GM18507 (cell line): ENCODE data around the gene GRM7.

Experiments used
- DNase-seq: peaks from one replicate; pipeline ENCODE4 v3.0.0; 2011; ENCODE audit warnings: low read depth; ENCODE audit not compliant: insufficient read length; ENCODE audit errors: extremely low spot score
- FAIRE-seq: peaks from 2 replicates; lab custom pipeline; 2011; peaks lifted over from hg19 to GRCh38; lab: Jason Lieb, UNC

Gene GRM7

GRCh38 chr3:7367968-7368367, 507.1 kb downstream of the GRM7 start:
- DNase-seq (no peak), FAIRE-seq (no peak)

GRCh38 chr3:7368597-7368996, 507.7 kb downstream of the GRM7 start:
- DNase-seq, result no peak
- no peak for FAIRE-seq

- no peak for DNase-seq
- no peak for FAIRE-seq
Measured at GRCh38 chr3:7371693-7372572, 511.0 kb downstream of the GRM7 start.

GRCh38 chr3:7377103-7377502, 516.2 kb downstream of the GRM7 start:
- FAIRE-seq (no peak), DNase-seq (no peak)

GRCh38 chr3:7381741-7382140, 520.8 kb downstream of the GRM7 start:
- FAIRE-seq (no peak), DNase-seq (no peak)

- FAIRE-seq (no peak), DNase-seq (no peak)
Measured at GRCh38 chr3:7382293-7383010, 521.5 kb downstream of the GRM7 start.

DNA sequence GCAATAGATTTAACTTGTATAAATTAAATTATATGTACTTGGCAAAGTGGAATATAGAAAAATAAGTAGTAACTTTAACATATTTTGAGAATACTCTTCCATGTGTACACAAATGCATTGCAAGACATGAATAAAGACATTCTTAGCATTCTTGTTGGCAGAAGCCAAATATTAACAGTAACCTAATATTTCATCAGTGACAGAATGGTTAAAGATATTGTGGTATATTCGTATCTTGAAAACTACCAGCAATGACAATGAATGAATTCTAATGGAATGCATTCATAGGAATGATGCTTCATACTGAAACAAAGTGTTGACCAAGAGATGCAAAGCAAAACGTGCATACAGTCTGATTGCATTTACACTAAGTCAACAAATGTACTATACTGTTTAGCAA, 524.7 kb downstream of the GRM7 start:
- FAIRE-seq, result no peak
- no peak for DNase-seq

DNA sequence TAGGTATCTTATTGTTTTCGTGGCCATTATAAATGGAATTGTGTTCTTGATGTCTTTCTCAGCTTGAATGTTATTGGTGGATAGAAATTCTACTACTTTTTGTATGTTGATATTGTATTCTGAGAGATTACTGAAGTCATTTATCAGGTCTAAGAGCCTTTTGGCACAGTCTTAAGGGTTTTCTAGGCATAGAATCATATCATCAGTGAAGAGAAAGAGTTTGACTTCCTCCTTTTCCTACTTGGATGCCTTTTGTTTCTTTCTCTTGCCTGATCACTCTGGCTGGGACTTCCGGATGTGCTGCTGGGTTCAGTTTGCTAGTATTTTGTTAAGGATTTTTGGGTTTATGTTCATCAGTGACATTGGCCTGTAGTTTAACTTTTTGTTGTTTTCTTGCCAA, 527.1 kb downstream of the GRM7 start:
- no peak for FAIRE-seq
- no peak for DNase-seq

GRCh38 chr3:7392206-7392605, 531.3 kb downstream of the GRM7 start:
- FAIRE-seq (no peak), DNase-seq (no peak)

DNA sequence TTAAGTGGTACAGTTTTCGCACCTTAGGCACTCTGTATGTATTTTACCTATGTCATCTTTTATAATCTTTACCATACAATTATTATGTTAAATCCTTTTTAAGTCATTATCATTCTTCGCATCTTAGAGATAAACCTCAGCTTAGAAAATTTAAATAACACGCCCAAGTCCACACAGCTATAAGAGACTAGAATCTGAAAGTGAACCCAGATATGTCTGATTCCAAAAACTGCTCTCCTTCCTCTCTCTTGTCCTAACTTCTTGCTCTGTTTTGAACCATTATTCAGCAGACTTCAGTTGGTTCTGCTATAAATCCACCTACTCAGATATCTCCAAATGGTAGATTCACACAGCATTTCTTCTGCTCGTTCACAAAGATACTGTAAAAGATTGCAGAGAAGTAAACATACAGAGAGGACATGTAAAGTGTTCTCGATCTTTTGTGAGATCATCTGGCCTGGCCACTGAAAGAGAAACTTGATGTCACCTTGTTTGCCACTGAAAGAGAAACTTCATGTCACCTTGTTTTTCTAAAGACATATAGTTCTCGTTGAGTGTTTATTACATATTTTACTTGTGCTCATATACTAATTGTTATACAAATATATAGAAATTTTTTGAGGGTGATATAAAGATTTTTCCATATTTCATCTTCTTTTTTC, 533.2 kb downstream of the GRM7 start:
- FAIRE-seq (no peak), DNase-seq (no peak)

GRCh38 chr3:7396534-7396933, 535.6 kb downstream of the GRM7 start:
- DNase-seq (no peak), FAIRE-seq (no peak)

GRCh38 chr3:7397097-7397496, 536.2 kb downstream of the GRM7 start:
- no peak for FAIRE-seq
- DNase-seq, result no peak

GRCh38 chr3:7400360-7400759, 539.4 kb downstream of the GRM7 start:
- DNase-seq (no peak), FAIRE-seq (no peak)

GRCh38 chr3:7401418-7401817, 540.5 kb downstream of the GRM7 start:
- FAIRE-seq, result no peak
- no peak for DNase-seq

GRCh38 chr3:7407107-7407506, 546.2 kb downstream of the GRM7 start:
- no peak for FAIRE-seq
- no peak for DNase-seq

DNA sequence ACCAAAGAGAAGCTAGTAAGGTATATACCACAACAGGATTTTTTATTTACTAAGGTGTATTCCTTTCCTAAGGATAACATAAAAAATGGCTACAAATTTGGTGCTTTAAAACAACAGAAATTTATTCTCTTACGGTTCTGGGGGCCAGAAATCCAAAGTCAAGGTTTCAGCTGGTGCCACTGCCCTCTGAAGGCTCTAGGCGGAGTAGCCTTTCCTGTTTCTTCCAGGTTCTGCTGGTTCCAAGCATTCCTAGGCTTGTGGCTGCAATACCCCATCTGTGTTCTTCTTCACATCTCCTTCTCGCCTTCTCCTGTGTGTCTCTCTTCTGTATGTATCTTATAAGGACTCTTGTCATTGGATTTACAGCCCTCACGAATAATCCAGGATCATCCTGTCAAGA, 549.9 kb downstream of the GRM7 start:
- DNase-seq, result no peak
- no peak for FAIRE-seq

GRCh38 chr3:7421065-7421464, 560.1 kb downstream of the GRM7 start:
- FAIRE-seq (no peak), DNase-seq (no peak)

DNA sequence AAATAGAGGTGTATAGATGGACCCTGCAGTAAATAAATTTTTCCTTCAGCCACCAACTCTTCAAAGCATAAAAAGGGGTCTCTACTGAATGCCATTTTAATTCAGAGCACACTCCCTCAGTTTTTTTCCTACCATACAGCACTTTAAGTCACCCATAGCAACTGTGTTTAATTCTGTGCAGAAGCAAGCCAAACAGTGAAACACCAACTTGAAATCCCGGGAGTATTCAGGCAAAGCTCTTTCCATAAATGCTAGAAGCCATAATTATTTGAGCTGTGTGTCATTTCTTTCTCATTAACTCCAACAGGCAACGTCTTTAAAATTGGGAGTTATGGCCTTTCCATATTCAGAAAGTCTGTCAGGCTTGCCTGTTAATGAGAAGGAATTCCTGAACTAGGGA, 562.1 kb downstream of the GRM7 start:
- FAIRE-seq (no peak), DNase-seq (no peak)

DNA sequence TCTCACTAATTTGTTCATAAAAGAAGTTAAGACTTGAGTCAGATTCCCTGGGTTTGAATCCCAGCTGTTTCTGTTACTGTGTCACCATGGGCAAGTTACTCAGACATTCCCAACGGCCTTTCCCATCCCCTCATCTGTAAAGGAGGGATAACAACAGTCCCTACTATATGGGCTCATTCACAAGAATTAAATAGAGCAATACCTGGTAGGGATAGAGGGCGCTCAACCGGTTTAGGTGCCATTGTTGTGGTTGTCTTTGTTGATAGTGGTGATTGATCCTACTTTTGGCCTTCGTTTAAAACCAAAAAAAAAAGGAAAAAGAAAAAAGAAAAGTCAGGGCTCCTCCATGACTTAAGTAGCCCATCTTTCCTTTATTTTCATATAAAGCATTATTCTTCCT, 563.1 kb downstream of the GRM7 start:
- DNase-seq (no peak), FAIRE-seq (no peak)

DNA sequence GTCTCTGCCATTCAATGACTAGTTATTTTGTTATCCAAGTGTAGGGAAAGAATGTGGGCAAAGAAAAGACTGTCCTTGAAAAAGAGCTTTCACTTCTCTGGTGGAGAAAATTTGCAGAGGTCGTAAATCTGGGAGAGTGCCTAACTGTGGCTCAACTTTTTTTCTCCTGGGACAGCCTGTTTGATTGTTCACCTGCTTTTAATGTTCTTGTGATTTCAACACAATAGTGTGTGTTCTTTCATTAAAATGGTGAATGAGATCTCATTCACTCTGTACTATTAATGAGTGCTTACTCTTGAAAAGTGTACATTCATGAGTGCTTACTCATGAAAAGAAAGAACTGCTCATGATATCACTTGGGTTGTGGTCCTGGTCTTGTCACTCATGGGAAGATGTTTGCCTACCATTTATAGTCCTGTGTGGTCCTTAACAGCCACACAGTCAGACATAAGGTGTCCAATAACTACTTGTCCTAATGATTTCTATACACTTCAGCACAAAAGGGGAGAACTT, 567.3 kb downstream of the GRM7 start:
- FAIRE-seq (no peak), DNase-seq (no peak)
